Measurements from ENCODE around the gene NLGN4X.

Gene NLGN4X

DNA sequence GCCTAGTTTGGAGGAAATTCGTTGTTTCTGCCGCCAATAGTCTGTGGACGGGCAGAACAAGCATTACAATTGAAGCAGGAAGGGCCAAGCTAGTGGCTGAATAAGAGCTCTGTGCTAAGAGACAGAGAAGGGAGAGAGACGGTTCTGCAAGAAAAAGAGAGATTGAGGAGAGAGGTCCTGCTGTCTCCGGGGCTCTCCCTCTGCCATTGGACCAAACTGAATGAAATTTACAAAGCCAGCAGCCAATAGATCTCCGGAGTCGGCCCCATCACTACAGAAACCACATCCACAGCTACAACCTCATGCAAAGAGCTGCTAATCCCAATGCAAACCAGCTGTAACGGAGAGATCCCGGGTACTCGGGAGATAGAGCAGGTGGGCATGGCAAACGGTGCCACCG is at the start of gene NLGN4X:
Gene NLGN4X, minus strand, starts transcription at position 148 of the 400 bp plus-strand sequence. CDS start 77,401 bp downstream, outside the sequence.
- ChIA-PET POLR2A (no interaction called here), CTCF (no interaction called here)
- TF ChIP-seq BHLHE40 (IDR thresholded peaks at IDR 0.05; ENCODE audit: borderline replicate concordance) (no peak), TARDBP (IDR thresholded peaks at IDR 0.05) (no peak), FOXM1 (IDR thresholded peaks at IDR 0.05; ENCODE audit: borderline replicate concordance) (no peak), LEF1 (IDR thresholded peaks at IDR 0.05; ENCODE audit: borderline replicate concordance) (no peak), L3MBTL2 (conservative IDR thresholded peaks at IDR 0.05) (no peak), NFRKB (IDR thresholded peaks at IDR 0.05) (no peak), FOXA1 (IDR thresholded peaks at IDR 0.05) (no peak), SP1 (IDR thresholded peaks at IDR 0.05) (no peak), CTBP1 (IDR thresholded peaks at IDR 0.05; ENCODE audit: borderline replicate concordance) (no peak), FOXK2 (IDR thresholded peaks at IDR 0.05) (no peak)
- TF ChIP-seq, protein P1, sequence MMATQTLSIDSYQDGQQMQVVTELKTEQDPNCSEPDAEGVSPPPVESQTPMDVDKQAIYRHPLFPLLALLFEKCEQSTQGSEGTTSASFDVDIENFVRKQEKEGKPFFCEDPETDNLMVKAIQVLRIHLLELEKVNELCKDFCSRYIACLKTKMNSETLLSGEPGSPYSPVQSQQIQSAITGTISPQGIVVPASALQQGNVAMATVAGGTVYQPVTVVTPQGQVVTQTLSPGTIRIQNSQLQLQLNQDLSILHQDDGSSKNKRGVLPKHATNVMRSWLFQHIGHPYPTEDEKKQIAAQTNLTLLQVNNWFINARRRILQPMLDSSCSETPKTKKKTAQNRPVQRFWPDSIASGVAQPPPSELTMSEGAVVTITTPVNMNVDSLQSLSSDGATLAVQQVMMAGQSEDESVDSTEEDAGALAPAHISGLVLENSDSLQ (IDR thresholded peaks at IDR 0.05): no peak
- no peak for DNase-seq (ENCODE audit: extremely low spot score)

DNA sequence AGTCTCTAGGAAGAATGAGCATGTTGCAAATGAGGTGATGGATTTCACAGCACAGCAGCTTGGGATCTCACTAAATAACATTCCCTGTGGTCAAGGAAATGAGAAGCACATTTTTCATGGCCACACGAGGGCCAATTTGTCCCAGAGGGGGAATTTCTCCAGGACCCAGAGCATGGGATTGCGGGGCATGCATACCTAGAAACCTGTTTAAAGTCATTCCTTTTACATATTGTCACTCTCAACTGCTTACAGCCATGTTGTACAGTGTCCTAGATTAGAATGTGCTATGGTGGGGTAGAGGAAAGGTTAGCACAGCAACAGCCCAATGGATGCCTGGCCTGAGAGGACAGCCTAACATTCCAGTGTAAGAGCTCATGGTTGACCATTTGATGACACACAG is 37.4 kb upstream of the NLGN4X start:
- ChIA-PET POLR2A (no interaction called here), CTCF (no interaction called here)
- no peak for TF ChIP-seq TARDBP (IDR thresholded peaks at IDR 0.05)
- TF ChIP-seq ARNT (IDR thresholded peaks at IDR 0.05): no peak
- TF ChIP-seq ELF4 (IDR thresholded peaks at IDR 0.05): no peak
- no peak for TF ChIP-seq FOXM1 (IDR thresholded peaks at IDR 0.05; ENCODE audit: borderline replicate concordance)
- TF ChIP-seq HDGF (IDR thresholded peaks at IDR 0.05; ENCODE audit: borderline replicate concordance): no peak
- no peak for TF ChIP-seq ZNF384 (IDR thresholded peaks at IDR 0.05)
- no peak for TF ChIP-seq LEF1 (IDR thresholded peaks at IDR 0.05; ENCODE audit: borderline replicate concordance)
- DNase-seq (ENCODE audit: extremely low spot score): no peak

DNA sequence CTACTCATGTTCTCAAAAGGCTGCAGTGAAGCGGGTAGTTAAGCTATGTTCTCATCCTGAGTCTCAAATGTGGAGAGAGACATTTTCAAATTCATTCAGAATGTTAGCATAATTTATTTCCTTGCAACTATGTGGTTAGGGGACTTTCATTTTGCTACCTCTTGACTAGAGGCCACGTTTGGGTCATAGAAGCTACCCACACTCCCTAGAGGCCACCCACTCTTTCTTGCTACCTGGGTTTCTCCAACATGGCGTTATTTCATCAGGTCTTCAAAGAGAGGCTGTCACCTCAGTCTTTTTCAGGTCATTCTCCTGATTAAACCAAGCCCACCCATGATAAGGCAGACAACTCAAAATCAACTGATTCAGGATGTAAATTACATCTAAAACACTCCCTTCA is 34.3 kb upstream of the NLGN4X start:
- CTCF ChIA-PET: no interaction called here
- TF ChIP-seq, protein P1 (IDR thresholded peaks at IDR 0.05): no peak
- no peak for TF ChIP-seq FOXK2 (IDR thresholded peaks at IDR 0.05)
- TF ChIP-seq CTBP1 (IDR thresholded peaks at IDR 0.05; ENCODE audit: borderline replicate concordance): no peak
- TF ChIP-seq ZNF384 (IDR thresholded peaks at IDR 0.05): no peak
- no peak for TF ChIP-seq TARDBP (IDR thresholded peaks at IDR 0.05)
- TF ChIP-seq ARNT (IDR thresholded peaks at IDR 0.05): no peak
- no peak for TF ChIP-seq NFRKB (IDR thresholded peaks at IDR 0.05)
- TF ChIP-seq BHLHE40 (IDR thresholded peaks at IDR 0.05; ENCODE audit: borderline replicate concordance): no peak
- DNase-seq (ENCODE audit: extremely low spot score): no peak
- POLR2A ChIA-PET: no interaction called here

DNA sequence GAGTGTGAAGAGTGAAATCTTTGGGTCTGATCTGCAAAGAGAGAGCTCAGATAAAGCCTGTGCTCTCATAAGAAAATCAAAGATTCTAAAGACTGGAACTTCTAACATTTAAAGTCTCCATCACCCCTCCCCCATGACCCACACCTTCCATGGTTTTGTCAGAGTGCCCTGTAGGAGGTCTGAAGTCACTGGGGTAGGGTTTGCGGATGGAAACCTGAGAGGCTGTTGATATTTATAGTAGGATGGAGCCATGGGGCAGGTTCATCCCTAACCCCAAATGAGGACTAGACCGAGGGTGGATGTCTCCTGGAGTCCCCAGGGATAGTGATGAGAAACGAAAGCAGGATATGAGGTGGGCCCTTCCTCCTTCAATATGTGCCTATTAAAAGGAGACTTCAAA is 28.4 kb upstream of the NLGN4X start:
- CTCF ChIA-PET: no interaction called here
- DNase-seq (ENCODE audit: extremely low spot score): no peak
- TF ChIP-seq HDGF (IDR thresholded peaks at IDR 0.05; ENCODE audit: borderline replicate concordance) (no peak), SUZ12 (IDR thresholded peaks at IDR 0.05) (no peak), NFRKB (IDR thresholded peaks at IDR 0.05) (no peak), FOXK2 (IDR thresholded peaks at IDR 0.05) (no peak), ARNT (IDR thresholded peaks at IDR 0.05) (no peak), BHLHE40 (IDR thresholded peaks at IDR 0.05; ENCODE audit: borderline replicate concordance) (no peak), FOXM1 (IDR thresholded peaks at IDR 0.05; ENCODE audit: borderline replicate concordance) (no peak), SP1 (IDR thresholded peaks at IDR 0.05) (no peak), FOXA1 (IDR thresholded peaks at IDR 0.05) (no peak), ELF4 (IDR thresholded peaks at IDR 0.05) (no peak), ZNF384 (IDR thresholded peaks at IDR 0.05) (no peak), L3MBTL2 (conservative IDR thresholded peaks at IDR 0.05) (no peak), TARDBP (IDR thresholded peaks at IDR 0.05) (no peak), LEF1 (IDR thresholded peaks at IDR 0.05; ENCODE audit: borderline replicate concordance) (no peak), CTBP1 (IDR thresholded peaks at IDR 0.05; ENCODE audit: borderline replicate concordance) (no peak)
- TF ChIP-seq, protein P1 (IDR thresholded peaks at IDR 0.05): no peak
- POLR2A ChIA-PET: no interaction called here

DNA sequence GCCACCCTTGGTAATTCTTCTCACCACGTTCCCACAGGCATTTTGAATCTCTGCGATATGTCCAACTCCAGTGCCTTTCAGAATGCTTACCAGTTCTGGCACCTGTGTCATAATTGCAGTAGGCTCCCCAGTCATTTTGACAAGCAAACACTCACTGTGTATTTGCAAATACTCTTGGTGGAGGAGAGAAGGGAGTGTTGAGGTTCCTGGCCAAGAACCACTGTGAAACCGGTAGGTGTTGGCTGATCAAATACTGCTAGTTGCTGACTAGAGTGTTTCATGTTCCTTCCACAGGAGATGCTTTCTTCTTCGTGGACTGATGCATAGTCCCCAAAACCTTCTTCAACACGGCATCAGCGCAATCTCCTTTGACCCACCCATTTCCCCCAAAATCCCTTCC is 16.0 kb upstream of the NLGN4X start:
- no peak for TF ChIP-seq CTBP1 (IDR thresholded peaks at IDR 0.05; ENCODE audit: borderline replicate concordance)
- no peak for TF ChIP-seq L3MBTL2 (conservative IDR thresholded peaks at IDR 0.05)
- TF ChIP-seq BHLHE40 (IDR thresholded peaks at IDR 0.05; ENCODE audit: borderline replicate concordance): no peak
- no peak for TF ChIP-seq NFRKB (IDR thresholded peaks at IDR 0.05)
- no peak for TF ChIP-seq HDGF (IDR thresholded peaks at IDR 0.05; ENCODE audit: borderline replicate concordance)
- no peak for TF ChIP-seq FOXM1 (IDR thresholded peaks at IDR 0.05; ENCODE audit: borderline replicate concordance)
- no peak for TF ChIP-seq ELF4 (IDR thresholded peaks at IDR 0.05)
- no peak for TF ChIP-seq FOXA1 (IDR thresholded peaks at IDR 0.05)
- TF ChIP-seq LEF1 (IDR thresholded peaks at IDR 0.05; ENCODE audit: borderline replicate concordance): no peak
- TF ChIP-seq SUZ12 (IDR thresholded peaks at IDR 0.05): no peak
- POLR2A ChIA-PET: no interaction called here
- CTCF ChIA-PET: no interaction called here
- DNase-seq (ENCODE audit: extremely low spot score): no peak

DNA sequence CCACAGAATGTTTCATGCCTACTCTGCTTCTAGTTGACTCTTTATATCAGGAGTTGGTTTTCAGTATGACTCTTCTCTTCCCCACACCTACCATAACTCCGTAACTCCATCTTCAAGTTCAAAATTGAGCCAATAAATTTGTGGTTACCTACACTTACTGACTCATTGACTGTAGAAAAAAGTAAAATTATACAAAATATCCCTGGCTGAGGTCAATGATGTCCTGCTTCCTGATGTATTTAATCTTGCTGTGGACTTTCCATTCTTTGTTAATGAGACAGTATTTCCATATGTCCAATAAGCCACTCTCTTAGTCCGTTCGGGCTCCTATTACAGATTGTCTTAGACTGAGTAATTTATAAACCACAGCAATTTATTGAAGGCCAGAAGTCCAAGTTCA is 9.9 kb upstream of the NLGN4X start:
- ChIA-PET POLR2A (no interaction called here), CTCF (no interaction called here)
- TF ChIP-seq CTBP1 (IDR thresholded peaks at IDR 0.05; ENCODE audit: borderline replicate concordance): no peak
- TF ChIP-seq, protein P1 (IDR thresholded peaks at IDR 0.05): no peak
- TF ChIP-seq FOXK2 (IDR thresholded peaks at IDR 0.05): no peak
- no peak for TF ChIP-seq L3MBTL2 (conservative IDR thresholded peaks at IDR 0.05)
- no peak for TF ChIP-seq SUZ12 (IDR thresholded peaks at IDR 0.05)
- no peak for TF ChIP-seq LEF1 (IDR thresholded peaks at IDR 0.05; ENCODE audit: borderline replicate concordance)
- TF ChIP-seq ARNT (IDR thresholded peaks at IDR 0.05): no peak
- no peak for TF ChIP-seq SP1 (IDR thresholded peaks at IDR 0.05)
- no peak for TF ChIP-seq BHLHE40 (IDR thresholded peaks at IDR 0.05; ENCODE audit: borderline replicate concordance)
- TF ChIP-seq HDGF (IDR thresholded peaks at IDR 0.05; ENCODE audit: borderline replicate concordance): no peak
- no peak for TF ChIP-seq ZNF384 (IDR thresholded peaks at IDR 0.05)
- TF ChIP-seq ELF4 (IDR thresholded peaks at IDR 0.05): no peak
- TF ChIP-seq TARDBP (IDR thresholded peaks at IDR 0.05): no peak
- no peak for TF ChIP-seq FOXM1 (IDR thresholded peaks at IDR 0.05; ENCODE audit: borderline replicate concordance)
- DNase-seq (ENCODE audit: extremely low spot score): no peak
